Tibial nerve (tissue), 4 donors: ENCODE results near the gene NR2F1-AS1.

Experiments
- EP300 ChIP-seq, 2 donors: sonication (generic); formaldehyde crosslinking; IDR thresholded peaks; one replicate each; pipeline ENCODE4 v1.6.1; 2017; ENCODE audit warnings: antibody characterized with exemption in 2 of 2, mild to moderate bottlenecking in 1 of 2
- POLR2A ChIP-seq, 2 donors: fragments of 450-650 bp; IDR thresholded peaks; one replicate each; pipeline ENCODE4 v1.6.1; 2017; ENCODE audit warnings: antibody characterized with exemption in 2 of 2, mild to moderate bottlenecking in 2 of 2, moderate library complexity in 2 of 2
- TF ChIP-seq, protein P1 (sequence below), 5 experiments: fragments of 200-600 bp in 3 of 5; fragments of 450-650 bp in 2 of 5; sonication (generic) in 3 of 5; IDR thresholded peaks; one replicate each; pipeline ENCODE4 v1.5.1; 2016 to 2019; ENCODE audit warnings: antibody characterized with exemption in 5 of 5, mild to moderate bottlenecking in 3 of 5, moderate library complexity in 2 of 5

DNA sequence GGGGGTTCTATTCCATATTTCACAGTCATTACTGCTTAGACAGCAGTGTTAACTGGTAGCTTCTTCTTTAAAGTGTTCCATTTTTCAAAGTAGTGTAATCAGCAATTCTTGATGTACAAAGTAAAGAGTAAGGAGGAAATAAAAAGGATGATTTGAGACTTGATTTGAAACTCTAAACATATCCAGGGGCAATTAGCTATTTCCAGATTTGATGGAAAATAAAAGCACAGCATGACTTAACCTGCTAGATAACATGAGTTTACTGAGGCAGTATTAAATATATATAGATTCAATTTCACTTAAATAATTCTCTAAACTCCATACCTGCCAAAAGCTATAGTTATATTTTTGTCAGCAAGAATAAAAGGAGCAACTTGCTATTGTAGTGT lies 31.8 kb upstream of the NR2F1-AS1 start:
- no peak for TF ChIP-seq EP300 (IDR thresholded peaks at IDR 0.05)
- TF ChIP-seq, protein P1, sequence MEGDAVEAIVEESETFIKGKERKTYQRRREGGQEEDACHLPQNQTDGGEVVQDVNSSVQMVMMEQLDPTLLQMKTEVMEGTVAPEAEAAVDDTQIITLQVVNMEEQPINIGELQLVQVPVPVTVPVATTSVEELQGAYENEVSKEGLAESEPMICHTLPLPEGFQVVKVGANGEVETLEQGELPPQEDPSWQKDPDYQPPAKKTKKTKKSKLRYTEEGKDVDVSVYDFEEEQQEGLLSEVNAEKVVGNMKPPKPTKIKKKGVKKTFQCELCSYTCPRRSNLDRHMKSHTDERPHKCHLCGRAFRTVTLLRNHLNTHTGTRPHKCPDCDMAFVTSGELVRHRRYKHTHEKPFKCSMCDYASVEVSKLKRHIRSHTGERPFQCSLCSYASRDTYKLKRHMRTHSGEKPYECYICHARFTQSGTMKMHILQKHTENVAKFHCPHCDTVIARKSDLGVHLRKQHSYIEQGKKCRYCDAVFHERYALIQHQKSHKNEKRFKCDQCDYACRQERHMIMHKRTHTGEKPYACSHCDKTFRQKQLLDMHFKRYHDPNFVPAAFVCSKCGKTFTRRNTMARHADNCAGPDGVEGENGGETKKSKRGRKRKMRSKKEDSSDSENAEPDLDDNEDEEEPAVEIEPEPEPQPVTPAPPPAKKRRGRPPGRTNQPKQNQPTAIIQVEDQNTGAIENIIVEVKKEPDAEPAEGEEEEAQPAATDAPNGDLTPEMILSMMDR (IDR thresholded peaks at IDR 0.05): no peak
- TF ChIP-seq POLR2A (IDR thresholded peaks at IDR 0.05): no peak
